EL (cell line): ENCODE data around the gene PINK1.
"Not testable (repeated sequence)": the region's sequence is repeated elsewhere in the genome, so short reads cannot be mapped to it uniquely, and the experiment has no call there.

Experiments
- DNase-seq: peaks from one replicate; pipeline ENCODE4 v3.0.0-alpha.2; 2016

Gene PINK1

GRCh38 chr1:20648438-20648837 lies 15.2 kb downstream of the PINK1 start:
- no peak for DNase-seq

DNA sequence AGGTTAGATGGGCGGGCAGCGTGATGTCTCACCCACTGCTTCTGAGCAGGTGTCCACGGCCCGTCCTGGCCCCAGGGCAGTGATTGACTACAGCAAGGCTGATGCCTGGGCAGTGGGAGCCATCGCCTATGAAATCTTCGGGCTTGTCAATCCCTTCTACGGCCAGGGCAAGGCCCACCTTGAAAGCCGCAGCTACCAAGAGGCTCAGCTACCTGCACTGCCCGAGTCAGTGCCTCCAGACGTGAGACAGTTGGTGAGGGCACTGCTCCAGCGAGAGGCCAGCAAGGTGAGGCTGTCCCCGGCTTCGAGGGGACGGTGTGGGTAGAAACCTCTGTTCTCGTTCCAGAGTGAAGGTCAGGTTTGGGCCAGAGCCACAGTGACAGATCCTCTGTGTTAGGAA lies 15.7 kb downstream of the PINK1 start:
- no peak for DNase-seq

- DNase-seq, result no peak
These were observed 19.0 kb downstream of the PINK1 start for GRCh38 chr1:20652300-20652699.

DNA sequence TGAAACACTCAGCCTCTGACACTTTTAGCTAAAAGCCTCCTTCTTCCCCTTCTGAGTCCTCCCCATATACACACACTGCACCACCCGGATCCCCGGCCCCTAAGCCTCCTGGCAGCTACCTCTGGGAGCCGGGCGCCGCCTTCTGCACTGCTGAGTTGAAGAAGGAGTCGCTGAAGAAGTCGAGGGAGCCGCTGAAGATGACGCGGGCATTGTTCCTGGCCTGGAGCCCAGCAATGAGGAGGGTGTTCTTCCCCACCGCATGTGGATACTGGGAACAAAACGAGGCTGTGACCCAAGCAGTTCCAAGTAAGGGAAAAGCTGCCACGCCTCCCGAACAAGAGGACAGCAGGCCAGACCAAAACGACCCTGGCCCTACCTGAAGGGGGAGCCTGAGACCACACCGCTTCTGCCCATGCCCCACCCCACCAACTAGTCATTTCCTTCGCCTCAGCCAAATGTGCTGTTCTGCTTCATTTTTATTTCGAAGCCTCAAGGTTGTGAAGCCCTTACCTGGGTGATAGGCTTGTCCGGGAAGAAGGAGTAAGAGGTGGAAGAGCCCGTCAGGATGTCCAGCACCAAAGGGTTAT lies 20.9 kb downstream of the PINK1 start:
- no peak for DNase-seq

DNA sequence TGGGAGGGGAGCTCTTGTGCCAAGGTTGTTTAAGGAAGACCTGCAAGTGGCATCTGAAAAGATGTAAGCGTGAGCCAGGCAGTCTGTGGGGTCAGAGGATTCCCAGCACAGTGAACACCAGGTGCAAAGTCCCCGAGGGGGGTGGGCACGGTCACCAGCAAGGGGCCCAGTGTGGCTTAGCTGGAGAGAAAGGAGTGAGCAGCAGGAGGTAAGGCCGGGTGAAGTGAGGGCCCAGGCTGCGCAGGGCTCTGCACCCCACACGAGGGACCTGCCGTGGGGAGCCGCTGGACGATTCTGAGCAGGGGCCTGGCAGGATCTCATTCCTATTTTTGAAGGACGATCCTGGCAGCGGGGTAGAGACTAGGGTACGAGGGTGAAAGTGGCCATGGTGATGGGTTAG lies 23.8 kb downstream of the PINK1 start:
- DNase-seq, result no peak

- DNase-seq, result no peak
These were observed 25.1 kb downstream of the PINK1 start for GRCh38 chr1:20658166-20658915.

DNA sequence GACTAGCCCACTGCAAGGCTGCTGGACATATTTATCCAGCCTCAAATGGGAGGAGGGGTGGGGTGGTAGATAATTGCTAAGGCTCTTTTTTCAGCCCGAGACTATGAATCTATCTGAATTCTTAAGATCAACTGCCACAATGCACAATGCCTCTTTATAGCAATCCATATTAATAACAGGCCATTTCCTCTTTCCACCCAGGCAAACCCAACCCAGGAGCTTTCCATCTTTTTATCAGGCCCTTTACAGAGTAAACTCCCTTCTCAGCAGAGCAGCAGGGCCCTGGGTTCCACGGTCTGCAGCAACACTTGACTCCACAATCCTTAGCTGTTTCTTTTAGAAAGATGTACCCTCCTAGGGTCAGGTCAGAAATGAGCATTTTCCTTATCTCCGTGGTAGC lies 27.1 kb downstream of the PINK1 start:
- no peak for DNase-seq

DNA sequence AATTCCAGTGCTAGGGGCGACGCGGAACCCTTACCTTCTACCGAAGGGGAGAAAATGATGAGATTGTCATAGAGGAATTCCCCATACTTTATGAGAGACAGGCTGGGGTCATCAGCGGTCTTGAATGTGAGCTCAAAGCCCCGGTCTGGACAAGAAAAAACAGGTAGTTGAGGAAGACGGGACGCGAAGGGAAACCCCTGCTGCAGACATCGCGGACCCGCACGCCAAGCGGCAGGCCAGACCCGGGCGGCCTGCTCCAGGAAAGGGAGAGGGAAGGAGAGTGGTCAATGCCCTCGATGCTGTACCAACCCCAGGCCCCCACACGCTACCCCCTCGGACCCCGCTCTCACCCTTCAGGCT lies 27.6 kb downstream of the PINK1 start:
- no peak for DNase-seq

DNA sequence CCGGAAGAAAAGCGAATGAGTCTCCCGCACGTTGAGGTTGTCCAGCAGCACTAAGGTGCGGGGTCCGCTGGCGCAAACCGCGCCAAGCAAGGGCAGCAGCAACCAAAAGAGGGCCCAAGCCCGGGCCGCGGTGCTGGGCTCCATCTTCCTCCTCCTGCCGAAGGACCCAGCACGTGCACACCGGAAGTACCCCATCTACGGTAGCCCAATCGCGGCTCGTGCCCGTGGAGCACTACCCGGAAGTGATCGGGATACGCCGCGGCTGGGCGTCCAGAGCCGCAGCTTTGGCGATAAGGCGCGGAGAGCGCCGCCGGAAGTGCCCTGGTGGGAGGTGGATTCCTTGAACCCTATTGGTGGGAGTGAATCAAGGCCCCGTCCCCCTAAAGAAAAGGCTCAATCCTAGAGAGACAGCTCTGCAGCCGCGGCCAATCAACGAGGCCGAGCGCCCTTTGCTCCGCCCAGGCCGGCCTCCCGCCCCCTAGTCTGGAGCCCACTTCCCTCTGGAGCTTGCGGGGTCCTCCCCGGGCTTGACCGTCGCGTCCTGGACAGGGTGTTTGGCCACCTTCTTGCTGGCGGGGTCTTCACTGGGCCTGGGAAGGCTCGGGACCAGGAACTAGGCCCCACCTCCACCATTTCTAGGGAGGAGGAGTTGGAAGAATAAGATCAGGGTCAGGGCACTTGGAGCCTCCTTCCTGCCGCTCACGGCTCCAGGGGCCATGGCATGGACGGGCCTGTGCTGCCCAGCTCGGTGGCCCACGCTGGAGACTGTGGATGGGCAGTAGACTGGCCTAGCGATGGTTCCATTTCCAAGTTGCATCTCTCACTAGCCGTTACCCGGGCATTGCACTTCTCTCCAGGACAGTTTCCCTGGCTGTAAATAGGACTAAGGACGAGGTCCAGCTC lies 28.2 kb downstream of the PINK1 start, which contains the start of gene DDOST:
Gene DDOST (minus strand): TSS at position 163 of the 903 bp plus-strand sequence. CDS start 19 bp downstream, at position 144.
- peak; percentile 99 for DNase-seq

GRCh38 chr1:20662110-20662475 lies 28.8 kb downstream of the PINK1 start:
- DNase-seq, result no peak

DNA sequence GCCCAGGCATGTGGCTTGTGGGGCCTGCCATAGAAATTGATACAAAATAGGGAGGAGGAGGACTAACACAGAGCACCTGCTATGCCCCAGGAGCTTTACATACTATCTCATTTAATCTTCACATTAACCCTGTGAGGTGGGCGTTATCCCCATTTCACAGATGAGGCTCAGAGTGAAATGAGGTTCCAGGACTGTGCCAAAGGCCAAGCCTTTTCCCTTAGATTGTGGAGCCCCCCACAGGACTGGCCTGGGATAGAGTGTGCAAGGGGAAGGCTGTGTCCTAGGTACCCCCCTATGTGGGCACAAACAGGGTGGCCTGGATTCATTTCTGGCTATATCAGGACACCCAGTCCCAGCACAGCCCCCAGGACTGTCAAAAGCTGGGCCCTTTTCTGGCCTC lies 30.1 kb downstream of the PINK1 start:
- DNase-seq, result no peak

DNA sequence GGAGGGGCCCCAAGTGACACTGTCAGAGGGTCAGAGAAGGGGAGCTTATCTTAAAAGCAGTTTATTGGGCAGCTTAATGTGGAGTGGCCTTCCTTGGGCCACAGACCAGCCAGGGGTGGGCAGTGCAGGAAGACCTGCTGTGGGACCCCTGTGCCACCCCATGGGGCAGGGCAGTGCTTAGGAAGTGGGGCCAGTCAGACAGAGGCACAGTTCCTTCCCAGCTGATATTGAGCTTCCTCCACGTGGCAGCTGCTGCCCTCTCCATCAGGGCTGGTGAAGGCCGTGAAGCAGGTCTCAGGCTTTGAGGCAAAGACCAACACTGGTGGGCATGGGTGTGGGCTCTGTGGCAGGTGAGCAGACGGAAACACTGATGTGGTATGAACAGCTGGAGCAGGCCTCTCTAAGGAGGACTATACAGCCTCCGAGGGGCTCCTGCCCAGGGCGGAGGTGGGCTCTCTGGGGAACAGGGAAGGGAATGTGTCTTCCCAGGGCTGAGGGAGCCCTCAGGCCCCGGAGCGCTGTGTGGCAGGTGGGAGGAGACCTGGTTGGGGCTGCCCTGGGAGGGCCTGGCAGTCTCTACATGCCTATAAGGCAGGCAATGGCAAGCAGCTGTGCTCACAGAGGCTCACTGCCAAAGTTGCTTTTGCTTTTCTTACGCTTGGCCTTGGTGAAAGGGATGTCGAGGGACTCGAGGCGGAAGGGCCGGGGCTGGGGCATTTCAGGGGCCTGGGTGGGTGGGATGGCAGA lies 30.9 kb downstream of the PINK1 start:
- no peak for DNase-seq

DNA sequence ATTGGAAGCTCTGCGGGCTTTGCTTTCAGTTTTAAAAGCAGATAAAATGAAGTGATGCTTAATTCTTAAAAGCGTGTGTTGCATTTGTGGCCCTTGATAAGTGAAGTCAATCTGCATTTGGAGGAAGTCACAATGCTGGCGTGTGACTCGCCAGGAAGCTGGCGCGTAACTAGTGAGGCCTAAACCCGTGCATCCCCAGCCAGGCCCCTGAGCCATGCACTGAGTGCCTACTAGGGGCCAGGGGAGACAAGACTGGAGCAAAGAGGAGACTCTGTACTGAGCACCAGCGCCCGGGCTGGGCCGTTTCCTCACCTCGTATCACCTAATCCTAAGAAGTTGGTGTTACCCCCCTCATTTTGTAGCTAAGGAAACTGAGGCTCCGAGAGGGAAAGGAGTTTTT lies 32.5 kb downstream of the PINK1 start:
- no peak for DNase-seq

- no peak for DNase-seq
These were observed 32.9 kb downstream of the PINK1 start for GRCh38 chr1:20666146-20666545.

- DNase-seq, result peak; percentile 36
These were observed 33.5 kb downstream of the PINK1 start for GRCh38 chr1:20666804-20667203.

- no peak for DNase-seq
These were observed 35.3 kb downstream of the PINK1 start for GRCh38 chr1:20668581-20668980.

DNA sequence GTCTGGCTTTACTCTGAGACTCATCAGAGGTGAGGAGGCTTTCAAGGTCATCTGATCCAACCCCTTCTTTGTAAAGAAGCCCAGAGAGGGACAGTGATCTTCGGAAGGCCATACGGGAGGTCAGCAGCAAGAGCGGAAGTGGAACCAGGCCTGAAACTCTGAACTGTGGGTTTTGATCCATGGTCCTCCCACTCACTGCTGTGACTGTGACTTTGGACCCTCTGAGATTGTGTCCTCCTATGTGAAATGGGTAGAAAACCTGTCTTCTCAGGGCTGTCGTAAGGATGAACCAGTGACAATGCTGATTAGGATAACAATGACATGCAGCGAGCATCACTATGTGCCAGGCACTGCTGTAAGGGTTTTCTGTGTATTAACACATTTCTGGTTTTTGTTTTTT lies 37.7 kb downstream of the PINK1 start:
- DNase-seq, result no peak

DNA sequence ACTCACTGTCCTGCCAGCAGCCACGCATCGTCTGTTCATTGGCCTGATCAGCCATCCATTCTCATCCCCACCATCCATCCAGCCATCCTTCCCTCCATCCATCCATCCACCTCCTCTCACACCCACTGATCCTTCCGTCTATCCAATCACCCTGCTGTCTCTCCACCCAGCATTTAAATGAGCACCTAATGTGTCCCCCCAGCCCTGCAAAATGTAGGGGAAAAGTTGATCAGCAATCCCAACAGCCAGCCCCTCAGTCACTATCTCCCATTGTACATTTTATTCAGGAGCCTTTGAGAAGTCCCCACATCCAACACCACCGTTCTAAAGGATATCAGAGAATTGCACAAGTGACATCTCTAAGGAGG lies 39.0 kb downstream of the PINK1 start:
- no peak for DNase-seq

- DNase-seq, result not testable (repeated sequence)
These were observed 40.4 kb downstream of the PINK1 start for GRCh38 chr1:20673626-20674025.

GRCh38 chr1:20678599-20678998 lies 45.3 kb downstream of the PINK1 start:
- DNase-seq, result no peak

- no peak for DNase-seq
These were observed 47.0 kb downstream of the PINK1 start for GRCh38 chr1:20680269-20680668.

DNA sequence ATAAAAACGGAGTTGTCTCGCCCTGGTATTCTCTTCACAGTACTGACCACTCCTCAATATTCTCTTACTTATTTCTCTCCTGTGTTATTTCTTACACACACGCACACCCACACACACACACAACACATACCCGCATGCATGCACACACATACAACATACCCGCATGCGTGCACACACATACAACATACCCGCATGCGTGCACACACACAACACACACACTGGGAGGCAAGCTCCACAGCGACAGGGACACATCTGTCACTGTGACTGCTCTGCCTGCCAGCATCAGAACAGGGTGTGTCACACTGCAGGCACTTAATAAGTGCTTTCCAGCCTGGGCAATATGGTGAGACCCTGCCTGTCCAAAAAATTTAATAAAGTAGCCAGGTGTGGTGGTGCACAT lies 48.7 kb downstream of the PINK1 start:
- no peak for DNase-seq

GRCh38 chr1:20682571-20683236 lies 49.4 kb downstream of the PINK1 start:
- DNase-seq, result no peak
